Pancreas (tissue), 10 donors: ENCODE data around the gene SSUH2. TPM values are rescaled to one million over a fixed set of nuclear protein-coding genes. Genes with fewer than 3 reads are reported as not detected.
"Not testable (repeated sequence)": the region's sequence is repeated elsewhere in the genome, so short reads cannot be mapped to it uniquely, and the experiment has no call there.

Experiments
- ATAC-seq, 4 donors: fragments of 200-7000 bp; cut with Tn5 transposase; one replicate each; pipeline versions ENCODE4 v1.8.0 to v1.9.1; 2020; ENCODE audit warnings: mild to moderate bottlenecking in 4 of 4, moderate library complexity in 4 of 4
- DNase-seq, 6 donors: peaks; one replicate each; pipeline ENCODE4 v3.0.0-alpha.2; 2020
- FAIRE-seq: peaks from 2 replicates; lab custom pipeline; 2012; peaks lifted over from hg19 to GRCh38; lab: Jason Lieb, UNC
- H3K27ac ChIP-seq, 4 donors: fragments of 200-600 bp; sonication (generic); 1 replicate in 3 of 4; 2 replicates in 1 of 4; pipeline versions ENCODE4 v1.5.0 to v1.8.0; 2020
- H3K27me3 ChIP-seq, 4 donors: fragments of 200-600 bp; one replicate each; pipeline ENCODE4 v1.8.0; 2021
- H3K36me3 ChIP-seq, 3 donors: fragments of 200-600 bp; sonication (generic) in 1 of 3; one replicate each; pipeline versions ENCODE4 v1.5.0 to v1.8.0; 2020 to 2021
- H3K4me1 ChIP-seq, 3 donors: fragments of 200-600 bp; one replicate each; pipeline ENCODE4 v1.8.0; 2021
- H3K4me3 ChIP-seq, 4 donors: fragments of 200-600 bp; sonication (generic) in 2 of 4; one replicate each; pipeline versions ENCODE4 v1.5.0 to v1.8.0; 2020 to 2021
- H3K9me3 ChIP-seq, 4 donors: fragments of 200-600 bp; one replicate each; pipeline ENCODE4 v1.8.0; 2021
- CTCF ChIP-seq, 4 donors: fragments of 200-600 bp; sonication (generic) in 3 of 4; IDR thresholded peaks; one replicate each; pipeline versions ENCODE4 v1.5.0 to v1.8.0; 2021; ENCODE audit warnings: antibody characterized with exemption in 4 of 4
- WGBS, 2 donors: extraction: QIAGEN DNeasy Blood & Tissue Kit; methylation state at CpG; one replicate each; pipeline ENCODE4 v1.1.7; 2013; 5-methylcytosine and 5-hydroxymethylcytosine counted together
- intact Hi-C, 3 donors: fragments of 100-400 bp; cut with DNase I; formaldehyde crosslinking; loops; one replicate each; pipeline versions ENCODE4 v1.11.1 to v1.14.2; 2022
- polyA plus RNA-seq, 2 donors: library from polyadenylated mRNA; stranded (reverse); fragments of 200-250 nt; gene quantifications; one replicate each; pipeline ENCODE4 v1.2.3, GENCODE V29; 2013
- total RNA-seq, 6 donors: library from RNA; stranded (reverse); fragmentation: NEBNext Ultra II Directional in 4 of 6; extraction: Animal tissue kit (Norgen Biotek cat#: 25700) in 4 of 6; gene quantifications; one replicate each; pipeline versions ENCODE4 v1.2.1 to v1.2.4, GENCODE V29; 2021 to 2023
- donor health status: healthy with polysubstance abuse.
- donor health status: DM: no; HTN: no; CAD: no; lungs with moderate emphysema.
- donor health status: DM: no; HTN: no; CAD: no.
- donor health status: control.
- donor health status: control.
- donor health status: Bipolar disorder and iron deficiency.
- donor health status: DM: yes; HTN: yes; CAD: no.
- donor health status: DM: no; HTN: no; CAD: no.
- donor health status: DM: no; HTN: no; CAD: no.
- donor health status: DM: yes; HTN: yes; CAD: no.

Gene SSUH2
- total and polyA plus RNA-seq, 8 donors = 0.06 to 1.8 (median 0.22) TPM

DNA sequence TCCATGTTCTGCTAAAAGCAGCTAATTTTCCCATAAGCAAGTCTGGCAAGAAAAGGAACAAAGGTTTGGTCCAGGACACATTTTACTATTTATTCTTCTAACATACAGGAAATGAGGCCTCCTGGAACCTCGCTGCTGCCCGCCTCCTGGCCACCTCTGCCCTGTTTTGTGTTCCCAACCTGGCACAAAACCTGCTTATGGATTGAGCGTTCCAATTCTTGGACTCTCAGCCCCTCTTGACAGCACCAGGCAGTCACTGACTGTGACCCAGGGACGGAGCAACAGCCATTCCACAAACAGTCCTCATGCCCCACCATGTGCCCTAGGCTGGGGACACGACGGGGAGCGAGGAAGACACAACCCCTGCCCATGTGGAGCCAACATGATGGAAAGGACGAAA is 11.6 kb upstream of the SSUH2 start:
- DNase-seq = no peak
- Histone ChIP-seq H3K36me3 (no peaks in the 10 kb centered on the region), H3K4me1 (peaks cover 0 to 6% (median 0%) of the 10 kb centered on the region in 3 donors), H3K27me3 (no peaks in the 10 kb centered on the region), H3K9me3 (no peaks in the 10 kb centered on the region), H3K4me3 (no peak overlapping the region), H3K27ac (no peak overlapping the region)
- no peak for FAIRE-seq
- ATAC-seq = no peak
- no peak for TF ChIP-seq CTCF (IDR thresholded peaks at IDR 0.05)
- WGBS, 2 donors = 90 to 91% methylated on average over 8 of the region's 8 CpGs
- intact Hi-C loops = no loop called here

DNA sequence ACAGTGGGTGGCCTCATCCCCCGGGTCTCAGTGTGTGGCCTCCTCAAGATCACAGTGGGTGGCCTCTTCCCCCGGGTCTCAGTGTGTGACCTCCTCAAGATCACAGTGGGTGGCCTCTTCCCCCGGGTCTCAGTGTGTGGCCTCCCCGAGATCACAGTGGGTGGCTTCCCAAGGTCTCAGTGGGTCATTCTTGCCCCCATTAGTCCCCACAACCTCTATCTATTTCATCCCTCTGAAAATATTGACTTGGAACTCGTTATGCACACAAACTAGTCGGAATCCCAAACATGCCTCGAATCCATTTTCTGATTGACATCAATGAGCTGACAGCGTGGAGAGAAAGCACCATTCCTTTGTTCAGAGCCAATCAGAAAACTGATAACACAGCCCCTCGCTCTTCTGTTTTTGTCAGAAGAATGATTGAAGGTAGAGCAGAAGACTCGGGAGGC is 10.8 kb upstream of the SSUH2 start:
- no peak for DNase-seq
- H3K4me3 ChIP-seq = no peak overlapping the region
- WGBS, 2 donors = 63 to 65% methylated on average over 10 of the region's 10 CpGs
- TF ChIP-seq CTCF (IDR thresholded peaks at IDR 0.05) = no peak
- H3K27ac ChIP-seq = no peak overlapping the region
- no peak for FAIRE-seq
- peaks cover 0 to 6% (median 0%) of the 10 kb centered on the region in 3 donors for H3K4me1 ChIP-seq
- H3K27me3 ChIP-seq = no peaks in the 10 kb centered on the region
- intact Hi-C loops = no loop called here
- H3K36me3 ChIP-seq = no peaks in the 10 kb centered on the region
- no peak for ATAC-seq
- no peaks in the 10 kb centered on the region for H3K9me3 ChIP-seq

DNA sequence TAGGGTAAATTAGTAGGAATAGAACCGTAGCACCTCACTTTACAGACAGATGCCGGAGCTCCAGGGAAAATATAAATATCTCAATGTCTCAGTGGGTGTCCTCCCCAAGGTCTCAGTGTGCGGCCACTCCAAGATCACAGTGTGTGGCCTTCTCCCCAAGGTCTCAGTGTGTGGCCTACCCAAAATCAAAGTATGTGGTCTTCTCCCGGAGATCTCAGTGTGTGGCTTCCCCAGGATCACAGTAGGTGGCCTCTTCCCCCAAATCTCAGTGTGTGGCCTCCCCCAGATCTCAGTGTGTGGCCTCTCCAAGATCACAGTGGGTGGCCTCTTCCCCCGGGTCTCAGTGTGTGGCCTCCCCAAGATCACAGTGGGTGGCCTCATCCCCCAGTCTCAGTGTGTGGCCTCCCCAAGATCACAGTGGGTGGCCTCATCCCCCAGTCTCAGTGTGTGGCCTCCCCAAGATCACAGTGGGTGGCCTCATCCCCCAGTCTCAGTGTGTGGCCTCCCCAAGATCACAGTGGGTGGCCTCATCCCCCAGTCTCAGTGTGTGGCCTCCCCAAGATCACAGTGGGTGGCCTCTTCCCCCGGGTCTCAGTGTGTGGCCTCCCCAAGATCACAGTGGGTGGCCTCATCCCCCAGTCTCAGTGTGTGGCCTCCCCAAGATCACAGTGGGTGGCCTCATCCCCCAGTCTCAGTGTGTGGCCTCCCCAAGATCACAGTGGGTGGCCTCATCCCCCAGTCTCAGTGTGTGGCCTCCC is 10.2 kb upstream of the SSUH2 start:
- H3K4me3 ChIP-seq, H3K9me3 ChIP-seq, H3K4me1 ChIP-seq, H3K36me3 ChIP-seq, H3K27ac ChIP-seq, intact Hi-C loops, DNase-seq, H3K27me3 ChIP-seq, ATAC-seq, FAIRE-seq: not testable (repeated sequence)
- 87 to 91% methylated on average over 5 of the region's 6 CpGs for WGBS, 2 donors

GRCh38 chr3:8653800-8654408 is 9.3 kb upstream of the SSUH2 start:
- DNase-seq (no peak), ATAC-seq (no peak), FAIRE-seq (no peak)
- no peaks in the 10 kb centered on the region for H3K27me3 ChIP-seq
- H3K27ac ChIP-seq = no peak overlapping the region
- peaks cover 0 to 6% (median 0%) of the 10 kb centered on the region in 3 donors for H3K4me1 ChIP-seq
- TF ChIP-seq CTCF (IDR thresholded peaks at IDR 0.05) = no peak
- WGBS, 2 donors = 89 to 94% methylated on average over 8 of the region's 8 CpGs
- intact Hi-C loops = no loop called here
- H3K4me3 ChIP-seq = no peak overlapping the region
- H3K36me3 ChIP-seq = no peaks in the 10 kb centered on the region
- H3K9me3 ChIP-seq = no peaks in the 10 kb centered on the region

DNA sequence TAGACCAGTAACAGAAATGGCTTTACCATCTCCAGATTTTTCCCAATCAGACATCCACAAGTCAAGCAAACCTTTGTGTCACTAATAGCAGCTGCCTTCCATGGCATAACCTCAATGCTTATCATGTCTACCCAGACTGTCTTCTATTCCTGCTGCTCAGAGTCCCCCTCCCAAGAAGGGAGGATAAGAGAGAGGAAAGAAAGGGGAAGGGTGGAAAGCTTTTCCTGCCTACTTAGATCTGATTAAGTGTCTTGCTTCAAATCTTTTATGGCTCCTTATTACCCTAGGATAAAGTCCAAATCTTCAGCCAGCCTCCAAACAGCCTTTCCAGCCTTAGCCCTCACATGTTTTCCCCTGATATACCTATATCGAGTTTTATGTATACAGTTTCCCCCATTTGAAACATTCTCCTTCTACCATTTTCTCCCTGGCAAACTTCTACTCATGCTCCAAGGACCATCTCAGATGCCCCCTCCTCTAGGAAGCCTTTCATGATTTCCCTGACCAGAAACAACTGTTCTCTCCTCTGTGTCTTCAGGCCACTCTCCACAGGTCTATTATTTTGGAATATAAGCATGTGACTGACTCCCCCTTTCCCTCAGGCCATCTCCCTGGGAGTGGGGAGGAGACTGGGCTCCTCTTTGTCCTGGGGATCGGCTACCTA is 7.9 kb upstream of the SSUH2 start:
- FAIRE-seq = no peak
- intact Hi-C loops = no loop called here
- no peaks in the 10 kb centered on the region for H3K9me3 ChIP-seq
- H3K4me1 ChIP-seq = no peaks in the 10 kb centered on the region
- TF ChIP-seq CTCF (IDR thresholded peaks at IDR 0.05) = no peak
- 71 to 80% methylated on average over 2 of the region's 2 CpGs for WGBS, 2 donors
- H3K36me3 ChIP-seq = no peaks in the 10 kb centered on the region
- DNase-seq = no peak
- no peak overlapping the region for H3K4me3 ChIP-seq
- H3K27me3 ChIP-seq = no peaks in the 10 kb centered on the region
- no peak overlapping the region for H3K27ac ChIP-seq
- no peak for ATAC-seq
